IMR-90 (cell line): ENCODE data around the gene CYP2A7.
"Not testable (repeated sequence)": the region's sequence is repeated elsewhere in the genome, so short reads cannot be mapped to it uniquely, and the experiment has no call there.

ENCODE experiments used
- CHD1 ChIP-seq: IDR thresholded peaks from 2 replicates; pipeline ENCODE4 v1.6.1; 2012; ENCODE audit warnings: low read depth, low read length, improper control_type of control experiment
- MAFK ChIP-seq: IDR thresholded peaks from 2 replicates; pipeline ENCODE4 v1.6.1; 2012; ENCODE audit warnings: low read depth, low read length, improper control_type of control experiment
- MXI1 ChIP-seq: IDR thresholded peaks from 2 replicates; pipeline ENCODE4 v1.6.1; 2012; ENCODE audit warnings: low read depth, mild to moderate bottlenecking, low read length, moderate library complexity, borderline replicate concordance
- TF ChIP-seq, protein P1 (sequence below): fragments of 150-350 bp; IDR thresholded peaks from 2 replicates; pipeline ENCODE4 v1.6.1; 2016; ENCODE audit warnings: low read depth, mild to moderate bottlenecking, low read length, moderate library complexity, borderline replicate concordance
- TF ChIP-seq, protein P2 (sequence below): conservative IDR thresholded peaks from 2 replicates; pipeline ENCODE4 v1.5.1; 2012; ENCODE audit warnings: mild to moderate bottlenecking, low read depth, low read length, improper control_type of control experiment

DNA sequence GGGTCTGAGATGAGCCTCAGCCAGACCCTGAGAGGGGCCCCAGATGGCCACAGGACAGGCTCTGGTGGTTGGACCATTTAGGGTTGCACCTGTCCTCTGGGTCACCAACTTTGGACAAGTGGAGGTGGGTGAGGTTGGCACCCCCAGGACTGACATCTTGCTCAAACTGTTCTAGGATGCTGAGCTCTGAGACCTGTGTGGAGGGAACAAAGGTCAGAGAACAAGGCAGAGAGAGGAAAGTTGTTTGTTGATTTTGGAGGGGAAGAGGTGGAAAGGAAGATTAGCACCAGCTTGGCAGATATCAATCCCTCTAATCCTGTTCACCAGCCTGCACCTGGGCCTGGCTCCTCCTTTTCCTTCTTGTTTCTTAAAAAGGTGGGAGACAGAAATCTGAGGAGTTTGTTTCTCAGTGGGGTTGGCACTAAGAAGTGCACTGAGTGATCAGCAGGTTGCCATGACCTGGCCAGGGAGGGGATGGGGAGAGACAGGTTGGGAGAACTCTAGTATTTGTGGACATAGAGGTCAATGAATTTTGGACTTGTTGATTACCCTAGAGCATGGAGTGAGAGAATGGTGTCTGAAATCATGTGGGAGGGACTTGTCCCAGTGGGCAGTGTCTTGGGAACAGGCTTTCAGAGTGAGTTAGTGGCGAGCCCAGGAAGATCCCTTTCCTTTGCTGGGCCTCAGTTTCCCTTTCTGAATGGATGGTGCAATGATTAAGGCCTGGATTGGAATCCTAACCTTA lies 2.3 kb upstream of the CYP2A7 start:
- not testable (repeated sequence) for TF ChIP-seq MXI1, CHD1, MAFK
- TF ChIP-seq, protein P1, sequence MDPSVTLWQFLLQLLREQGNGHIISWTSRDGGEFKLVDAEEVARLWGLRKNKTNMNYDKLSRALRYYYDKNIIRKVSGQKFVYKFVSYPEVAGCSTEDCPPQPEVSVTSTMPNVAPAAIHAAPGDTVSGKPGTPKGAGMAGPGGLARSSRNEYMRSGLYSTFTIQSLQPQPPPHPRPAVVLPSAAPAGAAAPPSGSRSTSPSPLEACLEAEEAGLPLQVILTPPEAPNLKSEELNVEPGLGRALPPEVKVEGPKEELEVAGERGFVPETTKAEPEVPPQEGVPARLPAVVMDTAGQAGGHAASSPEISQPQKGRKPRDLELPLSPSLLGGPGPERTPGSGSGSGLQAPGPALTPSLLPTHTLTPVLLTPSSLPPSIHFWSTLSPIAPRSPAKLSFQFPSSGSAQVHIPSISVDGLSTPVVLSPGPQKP, result not testable (repeated sequence)
- TF ChIP-seq, protein P2, sequence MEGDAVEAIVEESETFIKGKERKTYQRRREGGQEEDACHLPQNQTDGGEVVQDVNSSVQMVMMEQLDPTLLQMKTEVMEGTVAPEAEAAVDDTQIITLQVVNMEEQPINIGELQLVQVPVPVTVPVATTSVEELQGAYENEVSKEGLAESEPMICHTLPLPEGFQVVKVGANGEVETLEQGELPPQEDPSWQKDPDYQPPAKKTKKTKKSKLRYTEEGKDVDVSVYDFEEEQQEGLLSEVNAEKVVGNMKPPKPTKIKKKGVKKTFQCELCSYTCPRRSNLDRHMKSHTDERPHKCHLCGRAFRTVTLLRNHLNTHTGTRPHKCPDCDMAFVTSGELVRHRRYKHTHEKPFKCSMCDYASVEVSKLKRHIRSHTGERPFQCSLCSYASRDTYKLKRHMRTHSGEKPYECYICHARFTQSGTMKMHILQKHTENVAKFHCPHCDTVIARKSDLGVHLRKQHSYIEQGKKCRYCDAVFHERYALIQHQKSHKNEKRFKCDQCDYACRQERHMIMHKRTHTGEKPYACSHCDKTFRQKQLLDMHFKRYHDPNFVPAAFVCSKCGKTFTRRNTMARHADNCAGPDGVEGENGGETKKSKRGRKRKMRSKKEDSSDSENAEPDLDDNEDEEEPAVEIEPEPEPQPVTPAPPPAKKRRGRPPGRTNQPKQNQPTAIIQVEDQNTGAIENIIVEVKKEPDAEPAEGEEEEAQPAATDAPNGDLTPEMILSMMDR, result not testable (repeated sequence)
